Right lobe of liver (tissue), 6 donors: Measurements from ENCODE around the gene KCNMA1. TPM values are rescaled to one million over a fixed set of nuclear protein-coding genes. Genes with fewer than 3 reads are reported as not detected.

Source experiments
- ATAC-seq, 4 donors: fragments of 200-7000 bp; cut with Tn5 transposase; one replicate each; pipeline ENCODE4 v1.9.1; 2020; ENCODE audit warnings: mild to moderate bottlenecking in 4 of 4, moderate library complexity in 4 of 4
- DNase-seq, 3 donors: peaks; one replicate each; pipeline ENCODE4 v3.0.0-alpha.2; 2020
- H3K27ac ChIP-seq, 3 donors: fragments of 200-600 bp; one replicate each; pipeline ENCODE4 v1.8.0; 2022
- H3K27me3 ChIP-seq, 2 donors: fragments of 200-600 bp; one replicate each; pipeline ENCODE4 v1.8.0; 2022
- H3K36me3 ChIP-seq, 4 donors: fragments of 200-600 bp; sonication (generic) in 1 of 4; one replicate each; pipeline versions ENCODE4 v1.5.1 to v1.8.0; 2017 to 2022; ENCODE audit warnings: control low read depth in 1 of 4
- H3K4me1 ChIP-seq, 4 donors: fragments of 200-600 bp; sonication (generic) in 1 of 4; one replicate each; pipeline versions ENCODE4 v1.5.1 to v1.8.0; 2017 to 2022; ENCODE audit warnings: control low read depth in 1 of 4
- H3K4me3 ChIP-seq, 3 donors: fragments of 200-600 bp; one replicate each; pipeline ENCODE4 v1.8.0; 2022
- H3K9me3 ChIP-seq, 4 donors: fragments of 200-600 bp; sonication (generic) in 1 of 4; one replicate each; pipeline versions ENCODE4 v1.5.1 to v1.8.0; 2017 to 2022; ENCODE audit warnings: control low read depth in 1 of 4
- CTCF ChIP-seq, 4 donors: fragments of 200-600 bp in 3 of 4; fragments of 450-650 bp in 1 of 4; IDR thresholded peaks; one replicate each; pipeline versions ENCODE4 v1.5.1 to v1.8.0; 2016 to 2022; ENCODE audit warnings: antibody characterized with exemption in 4 of 4, mild to moderate bottlenecking in 2 of 4
- POLR2A ChIP-seq: fragments of 450-650 bp; IDR thresholded peaks from one replicate; pipeline ENCODE4 v1.6.1; 2017; ENCODE audit warnings: antibody characterized with exemption, mild to moderate bottlenecking
- WGBS: methylation state at CpG from one replicate; pipeline ENCODE4 v1.1.6; 2018; ENCODE audit warnings: low coverage, low lambda C conversion rate; ENCODE audit not compliant: insufficient coverage; ENCODE audit errors: missing lambda C conversion rate; 5-methylcytosine and 5-hydroxymethylcytosine counted together
- intact Hi-C, 2 donors: fragments of 100-400 bp; cut with DNase I; formaldehyde crosslinking; loops; one replicate each; pipeline versions ENCODE4 v1.11.2 to v1.14.1; 2022
- total RNA-seq, 6 experiments: library from RNA; depleted of rRNA in 2 of 6; stranded (reverse); fragments of >200 nt in 2 of 6; fragmentation: NEBNext Ultra II Directional in 3 of 6; extraction: Animal tissue kit (Norgen Biotek cat#: 25700) in 3 of 6; gene quantifications; one replicate each; pipeline versions ENCODE4 v1.1.0 to v1.2.4, GENCODE V29; 2016 to 2023
- donor health status: DM: no; HTN: yes; CAD: no.
- donor health status: DM: no; HTN: no; CAD: no.
- donor health status: DM: no; HTN: no; CAD: no.
- donor health status: DM: no; HTN: yes; CAD: no.
- donor health status: DM: no; HTN: yes; CAD: no.

KCNMA1 gene
- total RNA-seq, 6 experiments from 2014 or later: 5.7 to 48.0 (median 15.1) TPM

GRCh38 chr10:77269163-77269562 lies 368.4 kb downstream of the KCNMA1 start:
- Histone ChIP-seq H3K4me1 (peaks cover 0 to 30% (median 6%) of the 10 kb centered on the region in 4 donors), H3K4me3 (no peak overlapping the region), H3K9me3 (no peaks in the 10 kb centered on the region), H3K27ac (peak overlapping the region in 1 of 3 donors; percentile 20), H3K36me3 (no peaks in the 10 kb centered on the region), H3K27me3 (no peaks in the 10 kb centered on the region)
- TF ChIP-seq POLR2A (no peak), CTCF (IDR thresholded peaks at IDR 0.05) (no peak)
- ATAC-seq: peak; percentile 23 to 71 (median 62)
- no peak for DNase-seq
- intact Hi-C loops: no loop called here

DNA sequence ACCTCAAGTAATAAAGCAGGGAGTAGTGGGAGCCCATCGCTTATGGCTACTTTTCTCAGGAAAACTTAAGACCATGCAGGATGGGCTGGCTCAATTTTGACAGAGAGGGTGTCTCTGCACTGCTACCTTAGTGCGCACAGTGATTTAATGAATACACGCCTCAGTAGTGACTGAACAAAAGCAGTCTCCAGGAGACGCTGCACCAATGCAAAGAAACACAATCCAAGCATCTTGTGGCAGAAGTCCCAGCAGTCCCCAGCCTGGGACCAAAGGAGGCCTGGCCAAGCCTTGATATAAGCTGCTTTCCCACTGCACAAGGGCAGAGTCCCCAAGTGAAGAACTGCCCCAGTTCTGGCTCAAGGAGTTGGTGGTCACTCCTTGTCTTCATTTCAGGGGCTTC lies 368.9 kb downstream of the KCNMA1 start:
- intact Hi-C loops: no loop called here
- Histone ChIP-seq H3K4me1 (peaks cover 0 to 30% (median 6%) of the 10 kb centered on the region in 4 donors), H3K9me3 (no peaks in the 10 kb centered on the region), H3K4me3 (no peak overlapping the region), H3K27me3 (no peaks in the 10 kb centered on the region), H3K36me3 (no peaks in the 10 kb centered on the region), H3K27ac (no peak overlapping the region)
- WGBS: 79% methylated on average over 4 of the region's 4 CpGs
- ATAC-seq (no peak), DNase-seq (no peak)
- no peak for TF ChIP-seq POLR2A
- no peak for TF ChIP-seq CTCF (IDR thresholded peaks at IDR 0.05)

DNA sequence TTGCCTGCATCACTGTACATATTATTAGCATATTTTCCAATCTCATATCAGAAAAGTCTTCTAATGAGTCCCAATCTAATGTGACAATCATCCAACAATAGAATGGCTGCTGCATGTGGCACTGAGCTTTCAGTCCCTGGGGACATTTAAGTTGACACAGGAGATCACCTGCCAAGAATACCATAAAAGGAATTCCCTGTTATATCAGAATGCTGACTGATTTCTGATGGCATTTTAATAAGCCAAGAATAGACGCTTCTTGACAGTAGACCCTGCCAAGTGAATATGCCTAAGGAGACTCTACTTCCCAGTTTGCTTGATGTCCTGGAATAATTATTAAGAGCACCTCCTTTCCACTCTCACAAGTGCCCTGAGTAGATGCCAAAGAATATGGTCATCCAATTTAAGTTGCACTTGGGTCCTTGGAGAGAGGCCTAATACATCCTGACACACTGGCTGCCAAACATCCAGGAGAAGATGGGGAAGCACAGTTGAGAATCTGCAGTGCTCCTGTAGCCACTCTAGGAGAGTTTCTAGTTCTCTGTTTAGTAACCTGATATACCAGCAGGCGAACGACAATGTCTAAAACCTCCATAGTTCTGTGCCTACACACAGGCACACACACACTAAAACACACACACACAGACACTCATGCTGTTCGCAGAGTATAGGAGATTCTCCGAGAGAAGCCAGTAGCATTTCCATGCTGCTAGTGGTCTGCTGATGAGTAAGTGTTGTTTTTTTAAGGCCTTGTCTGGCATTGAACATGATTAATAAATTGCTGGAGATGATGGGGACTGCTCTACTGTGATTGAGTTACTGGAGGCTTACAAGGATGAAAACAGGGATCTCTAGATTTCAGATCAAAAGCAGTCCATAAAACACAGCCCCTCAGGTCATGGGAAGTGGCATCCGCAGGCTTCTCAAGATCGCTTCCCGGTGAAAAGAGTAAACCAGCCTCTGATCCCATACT lies 369.6 kb downstream of the KCNMA1 start:
- peaks cover 0 to 30% (median 6%) of the 10 kb centered on the region in 4 donors for H3K4me1 ChIP-seq
- no peak for DNase-seq
- ATAC-seq: peak in 2 of 4 donors; percentile 61 to 72
- no peak overlapping the region for H3K27ac ChIP-seq
- WGBS: 94% methylated on average over 7 of the region's 8 CpGs
- H3K4me3 ChIP-seq: no peak overlapping the region
- no peak for TF ChIP-seq CTCF (IDR thresholded peaks at IDR 0.05)
- no peak for TF ChIP-seq POLR2A
- no peaks in the 10 kb centered on the region for H3K9me3 ChIP-seq
- H3K27me3 ChIP-seq: no peaks in the 10 kb centered on the region
- intact Hi-C loops: no loop called here
- no peaks in the 10 kb centered on the region for H3K36me3 ChIP-seq

GRCh38 chr10:77266242-77266641 lies 371.4 kb downstream of the KCNMA1 start:
- no peak for TF ChIP-seq CTCF (IDR thresholded peaks at IDR 0.05)
- TF ChIP-seq POLR2A: no peak
- peaks cover 0 to 30% (median 6%) of the 10 kb centered on the region in 4 donors for H3K4me1 ChIP-seq
- no peaks in the 10 kb centered on the region for H3K27me3 ChIP-seq
- 36% methylated on average over 2 of the region's 2 CpGs for WGBS
- H3K36me3 ChIP-seq: no peaks in the 10 kb centered on the region
- peak in 3 of 4 donors; percentile 60 to 77 (median 62) for ATAC-seq
- intact Hi-C loops: no loop called here
- no peak overlapping the region for H3K4me3 ChIP-seq
- no peak overlapping the region for H3K27ac ChIP-seq
- peak in 1 of 3 donors; percentile 61 for DNase-seq
- H3K9me3 ChIP-seq: no peaks in the 10 kb centered on the region
